Measurements from ENCODE around the gene UNKL. TPM values are rescaled to one million over a fixed set of nuclear protein-coding genes. Genes with fewer than 3 reads are reported as not detected.

The UNKL gene
- total and polyA plus RNA-seq, 2 of the 8 experiments (the other 6 are each of a cell fraction or from before 2014, with no cell fraction given) = 25.1 to 31.8 TPM

GRCh38 chr16:1429631-1430030 lies 15.1 kb upstream of the UNKL start:
- Histone ChIP-seq H3K4ac (replicated peaks; ENCODE audit: insufficient read length, low read depth, low read length) (no peak overlapping the region), H4K91ac (replicated peaks; ENCODE audit: insufficient read length, low read length) (no peak overlapping the region), H4K5ac (ENCODE audit: insufficient read length, low read depth, low read length) (no peak overlapping the region), H3K79me1 (ENCODE audit: low read depth, low read length) (no peaks in the 10 kb centered on the region), H3K14ac (ENCODE audit: insufficient read length) (no peak overlapping the region), H4K20me1 (replicated peaks in 1 of 2; ENCODE audit: control insufficient read depth in 1 of 2, insufficient read depth in 2 of 2, low read length in 2 of 2) (no peaks in the 10 kb centered on the region), H3K27me3 (replicated peaks in 1 of 4; ENCODE audit: control insufficient read depth in 3 of 4, extremely low read depth in 1 of 4, insufficient read depth in 3 of 4, low read length in 3 of 4) (no peaks in the 10 kb centered on the region), H2BK15ac (ENCODE audit: low read length) (no peak overlapping the region), H3K9ac (replicated peaks in 1 of 4; ENCODE audit: extremely low read depth in 1 of 4, low read depth in 3 of 4, low read length in 3 of 4) (no peak overlapping the region), H2BK12ac (ENCODE audit: low read depth, low read length) (no peak overlapping the region), H3K23ac (ENCODE audit: insufficient read length) (no peak overlapping the region), H3K9me3 (ENCODE audit: insufficient read depth in 2 of 2, low read depth in 1 of 2, low read length in 1 of 2) (no peaks in the 10 kb centered on the region), H3K23me2 (ENCODE audit: low read depth, low read length) (no peaks in the 10 kb centered on the region), H2BK5ac (ENCODE audit: low read depth, low read length) (no peak overlapping the region), H3K4me1 (replicated peaks in 1 of 4; ENCODE audit: control insufficient read depth in 3 of 4, insufficient read depth in 4 of 4, low read length in 3 of 4) (no peaks in the 10 kb centered on the region; a peak in 2 of 7 replicates), H3K18ac (ENCODE audit: extremely low read depth, low read length) (no peak overlapping the region), H2BK120ac (replicated peaks; ENCODE audit: low read depth, low read length) (no peak overlapping the region), H3K4me2 (ENCODE audit: insufficient read depth in 1 of 2, low read depth in 2 of 2, low read length in 2 of 2) (no peak overlapping the region), H2BK20ac (ENCODE audit: low read length) (no peak overlapping the region), H2AFZ (ENCODE audit: low read length) (no peak overlapping the region), H3K27ac (ENCODE audit: low read depth, low read length) (no peak overlapping the region), H3K4me3 (ENCODE audit: extremely low read depth in 1 of 4, insufficient read depth in 2 of 4, low read depth in 3 of 4, low read length in 4 of 4) (no peak overlapping the region), H3K36me3 (ENCODE audit: control insufficient read depth in 2 of 4, insufficient read depth in 4 of 4, low read length in 3 of 4) (no peaks in the 10 kb centered on the region), H3K79me2 (ENCODE audit: control insufficient read depth in 1 of 2, insufficient read depth in 2 of 2, low read length in 2 of 2) (no peaks in the 10 kb centered on the region), H3K56ac (replicated peaks; ENCODE audit: insufficient read length, low read depth, low read length) (no peak overlapping the region), H2AK5ac (ENCODE audit: low read depth, low read length) (no peak overlapping the region), H4K8ac (ENCODE audit: extremely low read depth, insufficient read depth, low read length) (no peak overlapping the region)
- POLR2A ChIA-PET (ENCODE audit: partially characterized antibody) = interaction anchor here (0.6 to 4.3 kb wide), 5 partner anchors 9 to 29 kb away, joined by 3 to 22 read pairs (median 5); partner anchors contain the start of genes CCDC154 and UQCC4
- CTCF ChIA-PET (ENCODE audit: partially characterized antibody) = interaction anchor here (0.6 to 3.9 kb wide), 9 partner anchors 9 to 624 kb away, joined by 3 to 30 read pairs (median 4); partner anchors contain the start of gene CCDC154
- DNase-seq (ENCODE audit: low read depth in 1 of 2, low spot score in 2 of 2) (no peak), FAIRE-seq (no peak)
- 90% methylated on average over 11 of the region's 13 CpGs; no CpG with 5 or more reads in 1 of the 2 experiments for WGBS, 2 experiments (ENCODE audit: extremely low coverage in 1 of 2, insufficient coverage in 1 of 2, insufficient read length in 1 of 2, insufficient replicate concordance in 2 of 2, low coverage in 1 of 2, low lambda C conversion rate in 2 of 2, missing lambda C conversion rate in 1 of 2)
- TF ChIP-seq KDM1A (IDR thresholded peaks at IDR 0.05; ENCODE audit: borderline replicate concordance, low read length) = no peak
- TF ChIP-seq BRCA1 (IDR thresholded peaks at IDR 0.05; ENCODE audit: low read depth, low read length) = no peak
- no peak for TF ChIP-seq YY1 (IDR thresholded peaks at IDR 0.05; ENCODE audit: low read depth, low read length)
- TF ChIP-seq CHD2 (IDR thresholded peaks at IDR 0.05; ENCODE audit: low read length) = no peak
- no peak for TF ChIP-seq GTF2F1 (IDR thresholded peaks at IDR 0.05; ENCODE audit: borderline replicate concordance, low read depth, low read length)
- no peak for TF ChIP-seq CBX8 (IDR thresholded peaks at IDR 0.05; ENCODE audit: borderline replicate concordance, low read depth, low read length)
- TF ChIP-seq SP4 (IDR thresholded peaks at IDR 0.05; ENCODE audit: low read length) = no peak
- no peak for TF ChIP-seq ZNF274 (IDR thresholded peaks at IDR 0.05; ENCODE audit: borderline replicate concordance, extremely low read depth, low read length)
- no peak for TF ChIP-seq TAF1 (IDR thresholded peaks at IDR 0.05; ENCODE audit: low read depth, low read length)
